ENCODE data around the gene SGK1. TPM values are rescaled to one million over a fixed set of nuclear protein-coding genes. Genes with fewer than 3 reads are reported as not detected.
"Not testable (repeated sequence)": the region's sequence is repeated elsewhere in the genome, so short reads cannot be mapped to it uniquely, and the experiment has no call there.

The SGK1 gene
- total RNA-seq, 3 donors from 2014 or later: 104 to 459 (median 193) TPM

DNA sequence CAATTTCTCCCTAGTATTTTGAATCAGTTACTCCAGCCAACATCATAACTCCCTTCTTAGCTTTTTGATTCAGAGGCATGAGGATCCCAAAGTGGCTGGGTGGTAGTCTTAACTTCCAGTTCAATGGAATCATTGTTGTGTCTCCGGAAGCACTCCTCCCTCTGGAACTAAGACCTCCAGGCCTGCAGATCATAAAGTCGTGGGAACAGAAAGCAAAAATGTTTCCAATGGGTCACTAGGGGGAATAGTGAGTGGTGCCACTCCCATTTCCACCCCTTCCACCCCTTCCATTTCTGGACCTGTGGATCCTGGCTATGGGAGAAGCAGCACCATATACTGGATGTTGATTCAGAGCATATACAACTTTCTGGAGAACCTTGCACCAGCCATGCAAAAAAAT lies 130.8 kb downstream of the SGK1 start:
- no peaks in the 10 kb centered on the region for H3K4me1 ChIP-seq
- no peaks in the 10 kb centered on the region for H3K36me3 ChIP-seq
- no peak overlapping the region for H3K27ac ChIP-seq
- DNase-seq (ENCODE audit: low spot score in 2 of 2): no peak
- H3K9me3 ChIP-seq: no peaks in the 10 kb centered on the region
- TF ChIP-seq POLR2AphosphoS5 (IDR thresholded peaks at IDR 0.05) (no peak), POLR2A (IDR thresholded peaks at IDR 0.05) (no peak)
- TF ChIP-seq, protein P1, sequence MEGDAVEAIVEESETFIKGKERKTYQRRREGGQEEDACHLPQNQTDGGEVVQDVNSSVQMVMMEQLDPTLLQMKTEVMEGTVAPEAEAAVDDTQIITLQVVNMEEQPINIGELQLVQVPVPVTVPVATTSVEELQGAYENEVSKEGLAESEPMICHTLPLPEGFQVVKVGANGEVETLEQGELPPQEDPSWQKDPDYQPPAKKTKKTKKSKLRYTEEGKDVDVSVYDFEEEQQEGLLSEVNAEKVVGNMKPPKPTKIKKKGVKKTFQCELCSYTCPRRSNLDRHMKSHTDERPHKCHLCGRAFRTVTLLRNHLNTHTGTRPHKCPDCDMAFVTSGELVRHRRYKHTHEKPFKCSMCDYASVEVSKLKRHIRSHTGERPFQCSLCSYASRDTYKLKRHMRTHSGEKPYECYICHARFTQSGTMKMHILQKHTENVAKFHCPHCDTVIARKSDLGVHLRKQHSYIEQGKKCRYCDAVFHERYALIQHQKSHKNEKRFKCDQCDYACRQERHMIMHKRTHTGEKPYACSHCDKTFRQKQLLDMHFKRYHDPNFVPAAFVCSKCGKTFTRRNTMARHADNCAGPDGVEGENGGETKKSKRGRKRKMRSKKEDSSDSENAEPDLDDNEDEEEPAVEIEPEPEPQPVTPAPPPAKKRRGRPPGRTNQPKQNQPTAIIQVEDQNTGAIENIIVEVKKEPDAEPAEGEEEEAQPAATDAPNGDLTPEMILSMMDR (IDR thresholded peaks at IDR 0.05): no peak
- no peak overlapping the region for H3K4me3 ChIP-seq
- no peaks in the 10 kb centered on the region for H3K27me3 ChIP-seq
- intact Hi-C loops (cut with DNase I; ENCODE audit: low total_unique reads): no loop called here

DNA sequence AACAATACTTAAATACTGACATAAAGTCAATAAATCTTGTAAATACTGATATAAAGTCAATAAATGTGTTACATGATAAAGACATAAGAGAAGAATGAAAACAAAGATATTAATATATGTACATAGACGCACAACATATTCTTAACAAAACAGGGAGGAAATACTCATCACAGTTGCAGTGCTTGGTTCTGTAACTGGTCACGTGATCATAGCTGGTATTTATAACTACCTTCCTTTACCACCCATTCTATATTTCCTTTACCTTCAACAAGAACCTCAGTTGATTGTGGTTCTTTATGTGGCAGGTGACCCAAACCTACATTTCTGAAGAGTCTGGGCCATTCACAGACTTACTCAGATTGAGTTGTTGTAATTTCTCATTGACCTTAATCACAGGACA lies 131.6 kb downstream of the SGK1 start:
- DNase-seq (ENCODE audit: low spot score in 2 of 2): no peak
- Histone ChIP-seq H3K4me1 (no peaks in the 10 kb centered on the region), H3K4me3 (no peak overlapping the region), H3K27ac (no peak overlapping the region), H3K36me3 (no peaks in the 10 kb centered on the region), H3K9me3 (no peaks in the 10 kb centered on the region), H3K27me3 (no peaks in the 10 kb centered on the region)
- no peak for TF ChIP-seq POLR2AphosphoS5 (IDR thresholded peaks at IDR 0.05)
- TF ChIP-seq POLR2A (IDR thresholded peaks at IDR 0.05): no peak
- TF ChIP-seq, protein P1 (IDR thresholded peaks at IDR 0.05): no peak
- intact Hi-C loops (cut with DNase I; ENCODE audit: low total_unique reads): no loop called here

DNA sequence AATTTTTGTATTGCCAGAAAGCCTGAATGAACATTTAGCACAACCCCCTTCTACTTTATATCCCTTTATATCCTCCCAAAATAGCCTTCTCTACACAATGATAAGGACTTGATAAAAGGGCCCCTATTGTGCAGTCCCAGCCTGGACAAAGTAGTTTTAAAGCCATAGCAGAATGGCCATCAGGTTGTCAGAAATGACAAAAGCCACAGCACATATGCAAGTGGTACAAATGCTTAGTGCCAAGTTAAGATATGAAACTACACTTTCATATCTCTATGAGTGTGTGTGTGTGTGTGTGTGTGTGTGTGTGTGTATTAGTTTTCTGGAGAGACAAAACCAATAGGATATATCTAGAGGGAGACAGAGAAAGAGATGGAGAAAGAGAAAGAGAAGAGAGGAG lies 132.6 kb downstream of the SGK1 start:
- no peaks in the 10 kb centered on the region for H3K9me3 ChIP-seq
- no peak overlapping the region for H3K4me3 ChIP-seq
- H3K27ac ChIP-seq: no peak overlapping the region
- no peaks in the 10 kb centered on the region for H3K36me3 ChIP-seq
- no peak for DNase-seq (ENCODE audit: low spot score in 2 of 2)
- TF ChIP-seq POLR2A (IDR thresholded peaks at IDR 0.05) (no peak), POLR2AphosphoS5 (IDR thresholded peaks at IDR 0.05) (no peak)
- TF ChIP-seq, protein P1 (IDR thresholded peaks at IDR 0.05): no peak
- intact Hi-C loops (cut with DNase I; ENCODE audit: low total_unique reads): no loop called here
- H3K27me3 ChIP-seq: no peaks in the 10 kb centered on the region
- H3K4me1 ChIP-seq: no peaks in the 10 kb centered on the region

DNA sequence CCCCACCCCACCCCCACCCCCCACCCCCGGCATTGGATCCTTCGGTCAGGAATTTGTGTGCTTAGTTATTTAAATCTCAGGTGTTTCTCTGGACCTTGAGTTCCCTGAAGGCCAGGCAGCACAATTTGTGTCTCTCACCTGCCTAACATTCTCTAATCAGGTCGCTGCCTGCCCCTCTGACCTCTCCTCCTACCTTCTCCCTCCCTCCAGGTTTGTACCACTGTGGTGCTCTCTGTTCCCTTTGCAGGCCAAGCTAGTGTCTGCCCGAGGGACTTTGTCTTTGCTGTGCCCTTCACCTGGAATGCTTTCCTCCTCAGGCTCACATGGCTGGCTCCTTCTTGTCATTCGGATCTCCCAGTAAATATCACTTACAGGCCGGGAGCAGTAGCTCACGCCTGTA lies 134.1 kb downstream of the SGK1 start:
- no peak for TF ChIP-seq POLR2A (IDR thresholded peaks at IDR 0.05)
- TF ChIP-seq, protein P1 (IDR thresholded peaks at IDR 0.05): no peak
- Histone ChIP-seq H3K27ac (no peak overlapping the region), H3K27me3 (no peaks in the 10 kb centered on the region), H3K4me1 (no peaks in the 10 kb centered on the region), H3K9me3 (no peaks in the 10 kb centered on the region), H3K36me3 (no peaks in the 10 kb centered on the region), H3K4me3 (no peak overlapping the region)
- intact Hi-C loops (cut with DNase I; ENCODE audit: low total_unique reads): no loop called here
- no peak for DNase-seq (ENCODE audit: low spot score in 2 of 2)

DNA sequence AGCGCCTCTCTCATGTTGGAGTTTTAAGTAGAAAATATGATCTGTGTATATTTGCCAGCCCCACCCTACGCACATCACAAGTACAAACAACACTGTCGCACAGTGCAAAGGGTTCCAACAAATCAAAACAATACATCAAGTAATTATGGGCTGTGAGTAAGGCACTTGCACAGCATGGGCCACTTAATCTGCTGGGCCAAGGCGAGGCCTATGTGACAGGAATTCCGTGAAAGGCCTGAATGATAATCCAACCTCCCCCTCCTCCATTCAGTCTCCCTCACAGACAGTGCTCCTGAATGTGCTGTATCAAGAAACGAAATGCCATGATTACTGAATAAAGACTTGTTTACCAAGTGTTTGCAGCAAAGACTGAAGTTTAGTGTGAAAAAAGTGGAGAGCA lies 135.4 kb downstream of the SGK1 start:
- TF ChIP-seq POLR2A (IDR thresholded peaks at IDR 0.05): no peak
- no peak for TF ChIP-seq POLR2AphosphoS5 (IDR thresholded peaks at IDR 0.05)
- TF ChIP-seq, protein P1 (IDR thresholded peaks at IDR 0.05): no peak
- Histone ChIP-seq H3K27ac (no peak overlapping the region), H3K4me3 (no peak overlapping the region), H3K36me3 (no peaks in the 10 kb centered on the region), H3K9me3 (no peaks in the 10 kb centered on the region), H3K4me1 (no peaks in the 10 kb centered on the region), H3K27me3 (no peaks in the 10 kb centered on the region)
- DNase-seq (ENCODE audit: low spot score in 2 of 2): no peak
- intact Hi-C loops (cut with DNase I; ENCODE audit: low total_unique reads): no loop called here

DNA sequence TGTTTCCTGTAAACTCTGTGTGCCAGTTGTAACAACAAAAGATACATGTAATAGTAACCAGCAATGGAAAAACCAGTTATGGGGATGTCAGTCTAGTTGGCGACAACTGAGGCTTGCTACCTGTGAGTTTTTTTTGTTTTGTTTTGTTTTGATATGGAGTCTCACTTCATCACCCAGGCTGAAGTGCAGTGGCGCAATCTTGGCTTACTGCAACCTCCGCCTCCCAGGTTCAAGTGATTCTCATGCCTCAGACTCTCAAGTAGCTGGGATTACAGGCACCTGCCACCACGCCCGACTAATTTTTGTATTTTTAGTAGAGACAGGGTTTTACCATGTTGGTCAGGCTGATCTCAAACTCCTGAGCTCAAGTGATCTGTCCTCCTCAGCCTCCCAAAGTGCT lies 136.2 kb downstream of the SGK1 start:
- H3K4me1 ChIP-seq; H3K36me3 ChIP-seq; H3K27me3 ChIP-seq; intact Hi-C loops (cut with DNase I; ENCODE audit: low total_unique reads); DNase-seq (ENCODE audit: low spot score in 2 of 2); H3K9me3 ChIP-seq; H3K27ac ChIP-seq; H3K4me3 ChIP-seq: not testable (repeated sequence)

DNA sequence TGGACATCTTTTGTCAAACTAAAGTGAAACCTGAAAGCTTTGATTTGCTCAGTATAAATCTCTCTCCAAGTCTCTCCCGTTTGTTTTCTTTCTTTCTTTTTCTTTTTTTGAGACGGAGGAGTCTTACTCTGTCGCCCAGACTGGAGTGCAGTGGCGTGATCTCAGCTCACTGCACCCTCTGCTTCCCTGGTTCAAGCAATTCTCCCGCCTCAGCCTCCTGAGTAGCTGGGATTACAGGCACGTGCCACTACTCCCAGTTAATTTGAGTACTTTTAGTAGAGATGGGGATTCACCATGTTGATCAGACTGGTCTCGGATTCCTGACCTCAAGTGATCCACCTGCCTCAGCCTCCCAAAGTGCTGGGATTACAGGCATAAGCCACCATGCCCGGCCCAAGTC lies 136.7 kb downstream of the SGK1 start:
- H3K4me1 ChIP-seq; H3K36me3 ChIP-seq; H3K27me3 ChIP-seq; H3K9me3 ChIP-seq; H3K4me3 ChIP-seq; intact Hi-C loops (cut with DNase I; ENCODE audit: low total_unique reads); DNase-seq (ENCODE audit: low spot score in 2 of 2); H3K27ac ChIP-seq: not testable (repeated sequence)

DNA sequence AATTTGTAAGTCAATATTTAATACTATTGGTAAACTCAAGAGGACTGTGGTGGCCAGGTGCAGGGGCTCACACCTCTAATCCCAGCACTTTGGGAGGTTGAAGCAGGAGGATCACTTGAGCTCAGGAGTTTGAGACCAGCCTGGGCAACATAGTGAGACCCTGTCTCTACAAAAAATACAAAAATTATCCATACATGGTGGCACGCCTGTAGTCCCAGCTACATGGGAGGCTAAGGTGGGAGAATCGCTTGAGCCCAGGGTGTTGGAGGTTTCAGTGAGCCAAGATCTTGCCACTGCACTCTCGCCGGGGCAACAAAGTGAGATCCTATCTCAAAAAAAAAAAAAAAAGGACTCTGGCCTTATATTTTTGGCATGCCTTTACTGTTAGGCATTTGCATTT lies 137.4 kb downstream of the SGK1 start:
- H3K36me3 ChIP-seq; DNase-seq (ENCODE audit: low spot score in 2 of 2); H3K4me3 ChIP-seq; H3K27me3 ChIP-seq; H3K4me1 ChIP-seq; intact Hi-C loops (cut with DNase I; ENCODE audit: low total_unique reads); H3K27ac ChIP-seq; H3K9me3 ChIP-seq: not testable (repeated sequence)

Measured in breast epithelium (tissue), 4 donors.